Stimulated activated CD8-positive, alpha-beta memory T cell treated with anti-CD3 and anti-CD28 coated beads, Interleukin-2, amount 100 ng/mL, for 48 hours (primary cell): ENCODE data around the gene TULP4.
"Not testable (repeated sequence)": the region's sequence is repeated elsewhere in the genome, so short reads cannot be mapped to it uniquely, and the experiment has no call there.

ENCODE experiments used
- DNase-seq, 2 donors: peaks; one replicate each; pipeline ENCODE4 v3.0.0-alpha.2; 2020; ENCODE audit warnings: low read depth in 2 of 2

TULP4 gene

GRCh38 chr6:158467923-158468322, 155.7 kb downstream of the TULP4 start:
- no peak for DNase-seq

- DNase-seq, result no peak
Observed at GRCh38 chr6:158468666-158469065, 156.4 kb downstream of the TULP4 start.

DNA sequence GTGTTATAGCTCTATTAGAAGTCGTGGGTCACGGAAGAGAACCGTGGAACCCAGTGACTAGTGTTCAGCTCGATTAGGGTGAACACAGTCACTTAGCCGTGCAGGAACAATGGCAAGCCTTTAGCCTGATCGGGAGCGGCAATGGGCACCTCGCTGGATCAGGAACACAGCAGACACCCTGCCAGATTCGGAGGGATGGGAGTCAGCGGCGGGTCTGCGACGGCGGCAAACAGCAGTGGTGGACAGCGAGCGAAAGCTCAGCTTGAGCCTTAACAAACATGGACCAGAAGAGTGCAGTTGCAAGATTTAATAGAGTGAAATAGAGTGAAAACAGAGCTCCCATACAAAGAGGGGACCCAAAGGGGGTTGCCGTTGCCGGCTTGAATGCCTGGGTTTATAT, 157.8 kb downstream of the TULP4 start:
- DNase-seq, result not testable (repeated sequence)

DNA sequence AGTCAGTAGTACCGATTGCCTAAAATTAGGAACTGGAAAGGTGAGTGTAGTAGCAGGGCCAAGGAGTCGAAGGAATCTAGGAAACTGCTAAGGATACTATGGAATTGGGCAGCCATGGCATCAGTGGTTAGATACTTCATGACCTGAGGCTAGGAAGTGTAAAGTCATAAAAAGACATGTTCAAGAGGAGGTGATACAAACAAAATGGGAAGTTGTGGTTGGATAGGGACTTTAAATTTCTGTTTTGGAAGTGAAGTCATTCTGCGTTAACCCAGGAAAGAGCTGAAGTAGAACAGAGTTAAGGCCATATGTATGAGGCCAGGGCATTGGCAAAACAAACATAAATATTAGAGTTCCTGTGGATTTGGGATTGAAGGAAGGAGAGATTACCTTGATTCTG, 159.1 kb downstream of the TULP4 start:
- DNase-seq, result no peak

DNA sequence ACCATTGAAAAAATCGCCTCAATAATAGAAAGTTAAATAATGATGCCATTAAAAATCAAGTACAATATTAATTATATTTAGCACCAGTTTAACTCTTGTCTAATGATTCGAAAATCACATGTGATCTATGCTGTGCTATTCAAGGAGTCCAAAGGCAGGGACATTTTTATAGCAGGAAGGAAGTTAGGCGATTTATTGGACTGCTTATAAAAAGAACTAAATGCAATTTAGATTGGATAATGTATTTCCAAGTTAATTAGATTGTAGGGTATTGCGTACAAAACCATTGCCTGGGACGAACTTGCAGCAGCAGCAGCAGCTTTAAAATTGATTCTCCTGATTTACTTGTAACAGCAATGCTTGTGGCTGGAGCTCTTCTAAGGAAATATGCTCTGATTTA, 160.2 kb downstream of the TULP4 start:
- no peak for DNase-seq

- no peak for DNase-seq
Observed at GRCh38 chr6:158474961-158475343, 162.7 kb downstream of the TULP4 start.

GRCh38 chr6:158475344-158476302, 163.4 kb downstream of the TULP4 start:
- DNase-seq, result no peak

DNA sequence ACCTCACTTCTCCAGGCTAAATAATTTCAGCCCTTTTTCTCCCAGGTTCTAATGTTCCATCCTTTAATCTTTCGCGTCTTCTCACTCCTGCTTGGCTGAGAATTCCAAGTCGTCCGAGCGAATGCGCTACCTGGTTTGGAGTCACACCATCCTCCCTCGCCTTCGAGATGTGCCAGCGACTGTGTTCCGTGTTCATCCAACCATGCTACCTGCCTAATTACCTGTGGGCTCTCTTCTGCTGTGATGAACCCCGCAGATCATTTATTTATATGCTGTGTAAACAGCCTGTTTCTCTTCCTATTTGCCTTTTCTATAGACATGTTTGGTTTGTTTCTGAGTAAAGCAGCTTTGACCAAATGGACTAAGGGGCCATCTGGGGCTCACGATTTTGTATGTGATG, 164.1 kb downstream of the TULP4 start:
- no peak for DNase-seq

DNA sequence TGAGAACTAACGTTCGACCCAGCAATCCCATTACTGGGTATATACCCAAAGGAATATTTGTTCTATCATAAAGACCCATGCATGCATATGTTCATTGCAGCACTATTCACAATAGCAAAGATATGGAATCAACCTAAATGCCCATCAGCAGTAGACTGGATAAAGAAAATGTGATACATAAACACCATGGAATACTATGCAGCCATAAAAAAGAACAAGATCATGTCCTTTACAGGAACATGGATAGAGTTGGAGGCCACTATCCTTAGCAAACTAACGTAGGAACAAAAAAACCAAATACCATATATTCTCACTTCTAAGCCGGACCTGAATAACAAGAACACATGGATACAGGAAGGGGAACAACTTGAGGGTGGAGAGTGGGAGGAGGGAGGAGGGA, 165.5 kb downstream of the TULP4 start:
- not testable (repeated sequence) for DNase-seq

- no peak for DNase-seq
Observed at GRCh38 chr6:158480989-158481388, 168.7 kb downstream of the TULP4 start.

- DNase-seq, result no peak
Observed at GRCh38 chr6:158481690-158482473, 169.6 kb downstream of the TULP4 start.

- DNase-seq, result no peak
Observed at GRCh38 chr6:158485431-158485830, 173.2 kb downstream of the TULP4 start.

DNA sequence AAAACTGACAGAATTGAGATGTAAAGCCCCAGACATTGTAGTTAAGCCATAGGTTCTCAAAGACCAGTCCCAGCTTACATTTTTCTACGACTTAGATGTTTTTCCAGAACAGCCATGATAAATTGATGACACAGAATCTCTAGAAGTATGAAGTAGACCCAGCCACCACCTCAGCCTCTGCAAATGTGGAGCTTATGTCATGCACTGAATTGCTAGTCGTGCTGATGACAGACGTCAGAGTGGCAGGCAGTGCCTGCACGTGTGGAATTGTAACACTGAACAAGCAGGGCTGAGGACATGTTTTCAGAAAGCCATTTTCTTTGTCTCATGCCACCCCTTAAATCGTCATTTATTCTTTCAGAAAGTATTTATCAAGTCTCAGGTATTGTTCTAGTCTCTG, 175.2 kb downstream of the TULP4 start:
- no peak for DNase-seq

DNA sequence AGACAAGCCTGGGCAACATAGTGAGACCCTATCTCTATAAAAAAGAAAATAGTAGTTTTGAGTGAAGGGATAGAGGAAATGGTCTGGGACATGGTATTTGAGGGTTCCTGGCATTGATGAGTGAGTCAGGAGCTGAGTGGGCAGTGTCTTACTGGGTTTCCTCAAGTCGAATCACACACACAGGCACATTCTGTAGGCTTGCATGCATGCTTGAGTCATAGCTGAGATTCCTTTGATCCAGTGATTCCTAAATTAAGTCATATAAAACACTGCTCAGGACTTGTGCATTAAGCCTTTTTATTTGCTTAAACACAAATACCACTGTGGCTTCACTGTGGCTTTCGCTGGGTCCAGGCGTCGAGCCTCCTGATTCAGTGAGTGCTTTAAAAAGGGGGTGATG, 175.8 kb downstream of the TULP4 start:
- no peak for DNase-seq

DNA sequence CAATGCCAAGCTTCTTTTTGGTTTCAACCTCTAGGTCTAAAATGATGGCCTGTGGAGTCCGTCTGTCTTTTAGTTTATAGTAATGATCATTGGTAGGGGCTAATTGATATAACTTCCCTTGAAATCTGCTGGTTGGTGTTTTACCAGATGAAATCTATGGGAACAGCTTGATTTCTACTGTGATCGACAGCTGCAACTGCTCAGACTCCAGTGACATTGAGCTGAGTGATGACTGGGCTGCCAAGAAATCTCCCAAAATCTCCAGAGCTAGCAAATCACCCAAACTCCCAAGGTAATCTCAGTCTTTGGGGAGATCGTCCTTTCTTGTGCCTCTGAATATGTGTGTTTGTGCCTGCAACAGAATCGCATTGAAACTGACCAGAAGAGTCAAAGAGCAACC, 177.2 kb downstream of the TULP4 start:
- DNase-seq, result no peak

DNA sequence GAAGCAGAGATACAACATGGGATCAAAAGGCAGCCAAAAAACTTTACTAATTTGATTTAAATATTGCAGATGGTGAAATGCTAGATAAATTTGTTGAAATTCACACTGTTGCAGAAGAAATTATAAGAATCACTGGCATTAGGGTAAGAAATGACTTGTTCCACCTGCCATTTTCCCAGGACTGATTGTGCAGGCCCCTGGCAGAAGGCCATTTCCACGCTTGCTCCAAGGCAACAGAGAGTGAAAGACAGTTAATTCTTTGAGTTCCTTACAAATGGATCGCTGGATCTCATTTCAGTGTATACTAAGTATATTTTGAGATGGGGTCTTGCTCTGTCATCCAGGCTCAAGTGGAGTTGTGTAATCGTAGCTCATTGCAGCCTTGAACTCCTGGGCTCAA, 180.6 kb downstream of the TULP4 start:
- DNase-seq, result no peak

DNA sequence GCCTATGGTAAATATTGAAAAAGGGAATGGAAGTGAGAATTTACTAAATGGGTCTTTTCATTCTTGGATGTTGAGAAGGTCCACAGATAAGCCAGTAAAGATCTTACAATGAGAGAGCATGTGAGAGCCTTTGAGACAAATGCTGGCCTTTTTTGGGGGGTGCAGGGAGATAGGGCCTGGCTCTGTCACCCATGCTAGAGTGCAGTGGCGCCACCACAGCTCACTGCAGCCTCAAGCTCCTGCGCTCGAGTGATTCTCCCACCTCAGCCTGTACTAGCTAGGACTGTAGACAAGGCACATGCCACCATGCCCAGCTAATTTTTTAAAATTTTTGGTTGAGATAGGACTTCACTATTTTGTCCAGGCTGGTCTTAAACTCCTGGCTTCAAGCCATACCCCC, 184.4 kb downstream of the TULP4 start:
- DNase-seq, result no peak

DNA sequence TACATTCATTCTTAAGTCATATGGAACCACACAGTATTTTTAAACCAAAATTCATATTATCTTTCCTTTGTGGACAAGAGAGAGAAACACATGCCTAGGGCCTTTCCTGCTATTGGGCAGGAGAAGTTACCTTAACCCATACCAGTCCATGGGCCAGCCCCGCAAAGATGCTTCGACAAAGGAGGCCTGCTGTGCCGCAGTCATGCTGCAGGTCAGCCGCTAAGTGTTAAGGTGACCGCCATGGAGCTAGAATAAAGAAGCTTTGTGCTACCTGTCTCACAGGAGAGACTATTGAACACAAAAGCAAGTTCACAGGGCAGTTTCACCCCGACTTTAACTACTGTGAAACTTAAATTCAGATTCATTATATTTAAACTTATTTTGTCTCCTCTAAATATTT, 185.4 kb downstream of the TULP4 start:
- no peak for DNase-seq

GRCh38 chr6:158498362-158498761, 186.1 kb downstream of the TULP4 start:
- no peak for DNase-seq

DNA sequence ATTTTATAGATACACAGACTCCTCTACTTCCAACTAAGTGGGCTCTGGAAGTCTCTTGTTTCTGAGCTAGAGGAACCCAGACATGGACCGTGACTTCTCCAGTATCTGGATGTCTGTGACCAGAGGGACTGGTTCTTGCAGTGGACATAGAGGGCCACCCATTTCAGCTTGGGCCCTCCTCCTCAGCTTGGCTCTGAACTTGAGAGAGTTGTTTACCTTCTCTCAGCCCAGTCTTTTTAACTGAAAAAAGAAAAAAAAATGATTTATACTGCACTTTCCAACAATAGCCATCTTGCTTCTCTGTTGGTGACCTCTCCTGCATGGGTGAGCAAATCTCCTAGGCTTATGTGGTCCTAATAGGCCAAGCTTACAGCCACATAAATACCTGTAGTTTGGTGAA, 187.3 kb downstream of the TULP4 start:
- DNase-seq, result no peak

- no peak for DNase-seq
Observed at GRCh38 chr6:158500016-158500735, 187.9 kb downstream of the TULP4 start.
